Suprapubic skin (tissue), 4 donors: Measurements from ENCODE around the gene SBK2.

ENCODE experiments used
- CTCF ChIP-seq, 2 donors: fragments of 200-600 bp in 1 of 2; fragments of 450-650 bp in 1 of 2; sonication (generic) in 1 of 2; IDR thresholded peaks; one replicate each; pipeline ENCODE4 v1.5.1; 2016 to 2019; ENCODE audit warnings: antibody characterized with exemption in 2 of 2, mild to moderate bottlenecking in 1 of 2, moderate library complexity in 1 of 2
- EP300 ChIP-seq: sonication (generic); formaldehyde crosslinking; IDR thresholded peaks from one replicate; pipeline ENCODE4 v1.6.1; 2017; ENCODE audit warnings: antibody characterized with exemption
- POLR2A ChIP-seq, 2 donors: fragments of 450-650 bp; IDR thresholded peaks; one replicate each; pipeline ENCODE4 v1.6.1; 2017; ENCODE audit warnings: antibody characterized with exemption in 2 of 2, mild to moderate bottlenecking in 2 of 2, moderate library complexity in 2 of 2
- POLR2AphosphoS5 ChIP-seq, 3 donors: sonication (generic); formaldehyde crosslinking; IDR thresholded peaks; one replicate each; pipeline ENCODE4 v1.6.1; 2017; ENCODE audit warnings: antibody characterized with exemption in 3 of 3

DNA sequence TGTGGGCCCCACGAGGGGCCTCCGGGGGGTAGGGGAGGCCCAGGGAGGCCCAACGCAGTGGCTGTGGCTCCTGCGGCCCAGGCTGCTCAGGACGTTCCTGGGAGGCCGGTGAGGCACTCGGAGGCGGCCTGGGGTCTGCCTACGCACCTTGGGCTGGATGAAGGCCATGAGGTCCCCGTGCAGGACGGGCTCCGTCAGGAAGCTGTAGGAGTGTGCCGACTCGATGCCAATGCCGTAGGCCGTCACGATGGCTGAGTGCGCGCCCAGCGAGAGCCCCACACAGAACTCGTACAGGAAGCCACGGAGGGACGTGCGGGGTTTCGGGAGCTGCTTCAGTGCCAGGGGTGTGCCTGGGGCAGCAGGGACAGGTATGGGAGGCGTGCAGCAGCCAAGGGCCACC lies 5.9 kb downstream of the SBK2 start:
- TF ChIP-seq CTCF (IDR thresholded peaks at IDR 0.05) (no peak), POLR2A (IDR thresholded peaks at IDR 0.05) (no peak), EP300 (no peak), POLR2AphosphoS5 (IDR thresholded peaks at IDR 0.05) (no peak)
